Stimulated activated CD4-positive, alpha-beta T cell treated with anti-CD3 and anti-CD28 coated beads, Interleukin-1b, Interleukin-23, amount 100 ng/mL, for 24 hours (primary cell): ENCODE data around the gene CD274.
"Not testable (repeated sequence)": the region's sequence is repeated elsewhere in the genome, so short reads cannot be mapped to it uniquely, and the experiment has no call there.

Source experiments
- DNase-seq, 4 experiments: peaks; one replicate each; pipeline ENCODE4 v3.0.0-alpha.2; 2020; ENCODE audit warnings: low read depth in 4 of 4, low spot score in 1 of 4

Gene CD274

GRCh38 chr9:5450359-5451091 is at the start of gene CD274:
Gene CD274, plus strand, starts transcription at chr9:5450542. Its CDS starts 5,572 bp downstream, at chr9:5456114.
- peak; percentile 51 to 87 (median 66) for DNase-seq

- DNase-seq = no peak
These were observed 48.1 kb upstream of the CD274 start for GRCh38 chr9:5402217-5402616.

- DNase-seq = no peak
These were observed 41.7 kb upstream of the CD274 start for GRCh38 chr9:5408596-5408995.

GRCh38 chr9:5416953-5417352 is 33.4 kb upstream of the CD274 start:
- DNase-seq = no peak

GRCh38 chr9:5418481-5418880 is 31.9 kb upstream of the CD274 start:
- no peak for DNase-seq

GRCh38 chr9:5419987-5420386 is 30.4 kb upstream of the CD274 start:
- DNase-seq = no peak

- DNase-seq = no peak
These were observed 29.2 kb upstream of the CD274 start for GRCh38 chr9:5421163-5421562.

- DNase-seq = no peak
These were observed 28.1 kb upstream of the CD274 start for GRCh38 chr9:5422276-5422675.

- no peak for DNase-seq
These were observed 25.2 kb upstream of the CD274 start for GRCh38 chr9:5425006-5425628.

GRCh38 chr9:5427005-5427404 is 23.3 kb upstream of the CD274 start:
- no peak for DNase-seq

- DNase-seq = no peak
These were observed 22.2 kb upstream of the CD274 start for GRCh38 chr9:5428172-5428571.

- DNase-seq = no peak
These were observed 21.4 kb upstream of the CD274 start for GRCh38 chr9:5428794-5429528.

- no peak for DNase-seq
These were observed 20.3 kb upstream of the CD274 start for GRCh38 chr9:5429873-5430564.

GRCh38 chr9:5430912-5431311 is 19.4 kb upstream of the CD274 start:
- DNase-seq = no peak

- not testable (repeated sequence) for DNase-seq
These were observed 17.5 kb upstream of the CD274 start for GRCh38 chr9:5432890-5433289.

GRCh38 chr9:5433328-5433727 is 17.0 kb upstream of the CD274 start:
- DNase-seq = not testable (repeated sequence)

GRCh38 chr9:5433841-5434810 is 16.2 kb upstream of the CD274 start:
- not testable (repeated sequence) for DNase-seq

GRCh38 chr9:5435912-5436311 is 14.4 kb upstream of the CD274 start:
- DNase-seq = no peak

GRCh38 chr9:5436441-5436840 is 13.9 kb upstream of the CD274 start:
- no peak for DNase-seq
